ENCODE results near the gene ESYT2.

ESYT2 gene

DNA sequence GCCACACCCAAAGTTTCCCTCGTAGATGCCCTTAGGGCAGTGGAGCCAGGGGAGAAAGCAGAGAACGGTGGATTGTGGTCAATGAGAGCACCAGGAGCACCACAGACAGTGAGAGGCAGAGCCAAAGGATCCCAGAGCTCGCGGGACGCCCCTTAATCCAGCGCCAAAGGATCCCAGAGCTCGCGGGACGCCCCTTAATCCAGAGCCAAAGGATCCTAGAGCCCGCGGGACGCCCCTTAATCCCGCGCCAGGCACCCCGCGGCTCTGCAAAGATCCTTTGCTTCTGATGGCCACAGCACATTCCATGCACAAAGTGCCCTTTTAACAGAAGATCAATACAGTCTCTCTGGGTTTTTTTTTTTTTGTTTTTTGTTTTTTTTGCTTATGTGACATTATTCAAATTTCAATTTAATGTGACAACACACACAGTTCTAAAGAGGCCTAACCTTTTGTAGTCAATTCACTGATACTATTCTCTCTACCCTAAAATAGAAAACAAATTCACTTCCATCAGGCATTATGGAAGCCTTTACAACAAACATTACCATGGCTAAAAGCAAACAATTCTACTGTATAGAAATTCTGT is 71.8 kb downstream of the ESYT2 start:
- Histone ChIP-seq H3K9me3 (ENCODE audit: severe bottlenecking) (no peaks in the 10 kb centered on the region), H3K4me1 (ENCODE audit: insufficient read depth, poor library complexity, severe bottlenecking) (peaks cover 25% of the 10 kb centered on the region), H3K27ac (ENCODE audit: poor library complexity, severe bottlenecking) (no peak overlapping the region), H3K27me3 (ENCODE audit: insufficient read depth, poor library complexity, severe bottlenecking) (no peaks in the 10 kb centered on the region), H3K4me3 (ENCODE audit: severe bottlenecking) (no peak overlapping the region), H3K36me3 (ENCODE audit: low read depth) (peaks cover 83% of the 10 kb centered on the region)
- TF ChIP-seq, protein P1, sequence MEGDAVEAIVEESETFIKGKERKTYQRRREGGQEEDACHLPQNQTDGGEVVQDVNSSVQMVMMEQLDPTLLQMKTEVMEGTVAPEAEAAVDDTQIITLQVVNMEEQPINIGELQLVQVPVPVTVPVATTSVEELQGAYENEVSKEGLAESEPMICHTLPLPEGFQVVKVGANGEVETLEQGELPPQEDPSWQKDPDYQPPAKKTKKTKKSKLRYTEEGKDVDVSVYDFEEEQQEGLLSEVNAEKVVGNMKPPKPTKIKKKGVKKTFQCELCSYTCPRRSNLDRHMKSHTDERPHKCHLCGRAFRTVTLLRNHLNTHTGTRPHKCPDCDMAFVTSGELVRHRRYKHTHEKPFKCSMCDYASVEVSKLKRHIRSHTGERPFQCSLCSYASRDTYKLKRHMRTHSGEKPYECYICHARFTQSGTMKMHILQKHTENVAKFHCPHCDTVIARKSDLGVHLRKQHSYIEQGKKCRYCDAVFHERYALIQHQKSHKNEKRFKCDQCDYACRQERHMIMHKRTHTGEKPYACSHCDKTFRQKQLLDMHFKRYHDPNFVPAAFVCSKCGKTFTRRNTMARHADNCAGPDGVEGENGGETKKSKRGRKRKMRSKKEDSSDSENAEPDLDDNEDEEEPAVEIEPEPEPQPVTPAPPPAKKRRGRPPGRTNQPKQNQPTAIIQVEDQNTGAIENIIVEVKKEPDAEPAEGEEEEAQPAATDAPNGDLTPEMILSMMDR (IDR thresholded peaks at IDR 0.05; ENCODE audit: poor library complexity, severe bottlenecking): no peak
- DNase-seq (ENCODE audit: low spot score) (no peak), ATAC-seq (ENCODE audit: low read depth) (no peak)

DNA sequence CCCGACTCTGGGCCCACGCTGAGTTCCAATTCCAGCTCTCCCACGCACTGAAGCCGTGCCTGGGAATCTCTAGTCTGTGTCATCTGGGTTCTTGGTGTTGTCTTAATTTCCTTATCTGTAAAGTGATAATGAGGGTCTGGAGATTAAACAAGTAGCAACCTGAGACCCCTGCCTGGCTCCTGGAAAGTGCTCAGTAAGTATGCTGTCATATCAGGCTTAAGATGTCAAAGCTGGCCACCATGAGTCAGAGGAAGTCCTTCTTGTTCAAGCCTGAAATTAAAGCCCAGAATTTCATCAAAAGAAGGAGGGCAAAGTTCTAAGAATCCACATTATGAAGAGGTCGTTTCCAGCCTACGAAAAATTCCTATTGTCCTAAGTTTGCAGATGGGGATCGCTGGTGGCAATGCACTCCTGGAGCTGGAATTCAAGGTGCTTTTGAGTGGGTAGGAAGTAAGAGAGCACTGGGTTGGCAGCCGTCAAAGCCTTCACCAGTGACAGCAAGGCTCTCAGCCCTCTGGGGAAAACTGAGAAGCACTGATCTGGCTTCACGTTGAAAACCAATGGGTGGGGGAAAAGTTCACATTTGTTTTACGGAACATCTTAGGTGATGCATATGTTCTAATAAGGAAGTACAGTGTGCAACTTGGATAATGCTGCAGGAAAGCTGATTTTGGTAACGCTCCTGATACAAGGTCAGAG is 74.4 kb downstream of the ESYT2 start:
- Histone ChIP-seq H3K9me3 (ENCODE audit: severe bottlenecking) (no peaks in the 10 kb centered on the region), H3K27ac (ENCODE audit: poor library complexity, severe bottlenecking) (peak overlapping the region; percentile 66), H3K36me3 (ENCODE audit: low read depth) (peaks cover 80% of the 10 kb centered on the region), H3K4me3 (ENCODE audit: severe bottlenecking) (no peak overlapping the region), H3K4me1 (ENCODE audit: insufficient read depth, poor library complexity, severe bottlenecking) (peaks cover 25% of the 10 kb centered on the region), H3K27me3 (ENCODE audit: insufficient read depth, poor library complexity, severe bottlenecking) (no peaks in the 10 kb centered on the region)
- TF ChIP-seq, protein P1 (IDR thresholded peaks at IDR 0.05; ENCODE audit: poor library complexity, severe bottlenecking): no peak
- ATAC-seq (ENCODE audit: low read depth) (peak; percentile 33; the same call in 2 of the 3 replicates), DNase-seq (ENCODE audit: low spot score) (no peak)

DNA sequence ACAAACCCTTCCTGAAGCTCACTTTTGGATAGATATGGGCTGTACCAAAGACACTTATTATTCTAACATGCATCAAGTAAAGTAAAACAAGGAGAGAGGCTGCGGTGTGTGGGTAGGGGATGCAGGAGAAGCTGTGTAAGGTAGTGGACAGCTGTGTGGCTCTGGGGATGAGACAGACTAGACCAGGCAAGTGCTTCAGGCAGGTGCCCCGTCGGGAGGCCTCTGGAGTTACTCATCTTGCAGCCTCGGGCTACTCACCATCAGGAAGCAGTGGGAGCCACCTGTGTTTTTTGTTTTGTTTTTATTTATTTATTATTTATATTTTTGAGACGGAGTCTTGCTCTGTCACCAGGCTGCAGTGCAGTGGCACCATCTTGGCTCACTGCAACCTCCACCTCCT is 75.4 kb downstream of the ESYT2 start:
- TF ChIP-seq, protein P1 (IDR thresholded peaks at IDR 0.05; ENCODE audit: poor library complexity, severe bottlenecking): no peak
- peak; percentile 94 for ATAC-seq (ENCODE audit: low read depth)
- peaks cover 80% of the 10 kb centered on the region for H3K36me3 ChIP-seq (ENCODE audit: low read depth)
- H3K9me3 ChIP-seq (ENCODE audit: severe bottlenecking): no peaks in the 10 kb centered on the region
- no peaks in the 10 kb centered on the region for H3K27me3 ChIP-seq (ENCODE audit: insufficient read depth, poor library complexity, severe bottlenecking)
- peaks cover 25% of the 10 kb centered on the region for H3K4me1 ChIP-seq (ENCODE audit: insufficient read depth, poor library complexity, severe bottlenecking)
- no peak for DNase-seq (ENCODE audit: low spot score)
- peak overlapping the region; percentile 66 for H3K27ac ChIP-seq (ENCODE audit: poor library complexity, severe bottlenecking)
- no peak overlapping the region for H3K4me3 ChIP-seq (ENCODE audit: severe bottlenecking)

DNA sequence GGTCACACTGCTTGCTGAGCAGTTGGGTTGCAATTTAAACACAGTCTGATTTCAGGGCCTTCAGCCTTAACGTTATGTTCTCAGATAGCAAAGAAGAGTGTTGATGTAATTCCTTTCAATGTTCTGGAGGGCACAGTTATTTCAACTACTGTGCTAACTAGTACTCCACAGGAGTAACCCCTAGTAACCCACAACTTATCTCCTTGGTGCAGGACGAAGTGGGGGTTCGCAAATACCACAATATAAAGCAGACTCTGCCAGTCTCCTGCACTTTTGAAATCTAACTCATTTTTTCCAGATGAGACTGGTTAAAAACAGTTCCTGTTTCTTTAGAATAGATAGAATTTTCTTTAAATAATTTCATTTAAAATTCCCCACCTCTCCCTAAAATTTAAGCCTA is 77.6 kb downstream of the ESYT2 start:
- DNase-seq (ENCODE audit: low spot score) (no peak), ATAC-seq (ENCODE audit: low read depth) (no peak)
- peaks cover 25% of the 10 kb centered on the region for H3K4me1 ChIP-seq (ENCODE audit: insufficient read depth, poor library complexity, severe bottlenecking)
- TF ChIP-seq, protein P1 (IDR thresholded peaks at IDR 0.05; ENCODE audit: poor library complexity, severe bottlenecking): no peak
- H3K4me3 ChIP-seq (ENCODE audit: severe bottlenecking): no peak overlapping the region
- H3K27me3 ChIP-seq (ENCODE audit: insufficient read depth, poor library complexity, severe bottlenecking): no peaks in the 10 kb centered on the region
- no peaks in the 10 kb centered on the region for H3K9me3 ChIP-seq (ENCODE audit: severe bottlenecking)
- H3K27ac ChIP-seq (ENCODE audit: poor library complexity, severe bottlenecking): no peak overlapping the region
- H3K36me3 ChIP-seq (ENCODE audit: low read depth): peaks cover 76% of the 10 kb centered on the region

DNA sequence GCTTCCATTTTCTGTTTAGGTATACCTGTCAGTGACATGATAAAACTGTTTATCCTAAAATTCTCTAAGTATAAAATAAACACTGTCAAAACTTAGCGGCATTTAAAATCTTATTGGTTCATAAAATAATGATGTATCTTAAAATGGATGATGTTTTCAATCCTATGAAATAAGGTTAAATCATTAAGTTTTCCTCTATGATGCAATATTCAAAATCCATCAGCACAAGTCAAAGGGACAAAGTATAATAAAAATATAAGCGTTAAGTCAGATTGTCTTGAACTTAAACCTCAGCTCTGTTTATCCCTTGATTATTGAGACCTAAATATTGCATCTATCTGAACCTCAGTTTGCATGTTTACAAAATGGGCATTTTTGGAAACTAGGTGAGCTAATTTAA is 78.1 kb downstream of the ESYT2 start:
- Histone ChIP-seq H3K4me3 (ENCODE audit: severe bottlenecking) (no peak overlapping the region), H3K27me3 (ENCODE audit: insufficient read depth, poor library complexity, severe bottlenecking) (no peaks in the 10 kb centered on the region), H3K4me1 (ENCODE audit: insufficient read depth, poor library complexity, severe bottlenecking) (peaks cover 25% of the 10 kb centered on the region), H3K27ac (ENCODE audit: poor library complexity, severe bottlenecking) (no peak overlapping the region), H3K36me3 (ENCODE audit: low read depth) (peaks cover 78% of the 10 kb centered on the region), H3K9me3 (ENCODE audit: severe bottlenecking) (no peaks in the 10 kb centered on the region)
- DNase-seq (ENCODE audit: low spot score) (no peak), ATAC-seq (ENCODE audit: low read depth) (no peak)
- TF ChIP-seq, protein P1 (IDR thresholded peaks at IDR 0.05; ENCODE audit: poor library complexity, severe bottlenecking): no peak

Measured in RWPE2 (cell line).